Smooth muscle cell of the brain vasculature (primary cell): ENCODE results near the gene NAMPT.

Experiments
- DNase-seq: peaks from one replicate; pipeline ENCODE4 v3.0.0-alpha.2; 2012; ENCODE audit warnings: low read depth, low spot score

NAMPT gene

DNA sequence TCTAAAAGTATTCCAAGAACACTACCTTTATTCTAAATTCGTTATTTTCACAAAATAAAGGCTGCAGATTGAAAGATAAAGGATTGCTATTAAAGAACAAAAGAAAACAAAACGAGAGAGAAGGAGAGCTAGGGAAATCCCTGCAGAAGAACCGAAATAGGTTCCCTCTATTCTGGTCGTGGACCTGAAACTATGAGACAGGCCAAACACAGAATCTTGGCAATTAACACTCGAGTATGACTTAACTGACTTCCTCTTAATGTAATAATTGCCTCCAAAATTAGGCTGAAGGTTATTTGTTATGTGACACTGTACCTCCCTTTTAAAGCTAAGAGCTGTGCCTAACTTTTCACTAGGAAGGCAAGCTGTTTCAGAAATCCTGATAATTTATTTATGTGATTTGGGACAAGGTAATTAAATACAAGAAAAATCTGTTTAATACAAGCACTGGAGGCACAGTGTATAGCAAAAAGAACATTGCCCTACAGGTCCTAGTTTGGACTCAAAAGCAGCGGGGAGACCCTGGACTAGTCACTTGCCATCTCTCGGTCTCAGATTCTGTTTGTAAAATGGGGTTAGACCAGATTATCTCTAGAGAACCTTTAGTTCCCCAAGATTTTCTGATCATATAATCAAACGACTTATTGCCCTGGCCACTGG is 11.6 kb downstream of the NAMPT start:
- DNase-seq, result no peak

DNA sequence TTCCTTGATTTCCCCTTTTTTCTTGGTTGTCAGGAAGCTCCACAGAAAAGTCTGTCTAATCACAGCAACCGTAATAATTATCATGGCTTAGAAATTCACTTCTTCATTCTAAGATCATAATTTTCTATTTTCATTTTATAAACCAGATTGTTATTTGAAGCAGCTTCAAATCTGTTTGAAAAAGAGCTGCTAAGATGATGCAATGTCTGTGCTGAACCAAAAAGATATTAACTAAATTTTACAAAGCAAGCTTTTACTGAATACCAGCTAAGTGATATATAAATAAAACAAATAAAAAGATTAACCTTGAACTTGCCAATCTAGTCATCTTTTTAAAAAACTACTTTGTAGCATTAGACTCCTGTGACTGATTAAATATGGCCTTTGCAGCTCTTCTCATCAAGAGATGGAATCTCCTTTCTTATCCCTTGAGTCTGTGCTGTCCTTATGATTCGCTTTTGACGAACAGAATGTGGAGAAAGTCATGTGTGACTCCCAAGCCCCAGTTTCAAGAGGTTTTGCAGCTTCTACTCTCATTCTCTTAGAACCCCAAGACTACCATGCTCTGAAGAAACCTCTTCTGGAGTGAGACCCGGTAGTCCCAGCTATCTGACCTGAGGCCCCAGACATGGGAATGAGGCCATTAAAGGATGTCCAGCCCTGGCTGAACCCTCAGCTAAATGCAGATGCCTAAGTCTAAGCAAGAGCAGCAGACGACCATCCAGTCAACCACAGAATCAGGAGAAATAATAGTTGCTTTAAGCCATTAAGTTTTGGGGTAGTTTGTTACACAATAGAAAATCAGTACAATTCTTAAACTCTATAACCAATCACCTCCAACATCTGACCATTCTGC is 14.4 kb downstream of the NAMPT start:
- no peak for DNase-seq

DNA sequence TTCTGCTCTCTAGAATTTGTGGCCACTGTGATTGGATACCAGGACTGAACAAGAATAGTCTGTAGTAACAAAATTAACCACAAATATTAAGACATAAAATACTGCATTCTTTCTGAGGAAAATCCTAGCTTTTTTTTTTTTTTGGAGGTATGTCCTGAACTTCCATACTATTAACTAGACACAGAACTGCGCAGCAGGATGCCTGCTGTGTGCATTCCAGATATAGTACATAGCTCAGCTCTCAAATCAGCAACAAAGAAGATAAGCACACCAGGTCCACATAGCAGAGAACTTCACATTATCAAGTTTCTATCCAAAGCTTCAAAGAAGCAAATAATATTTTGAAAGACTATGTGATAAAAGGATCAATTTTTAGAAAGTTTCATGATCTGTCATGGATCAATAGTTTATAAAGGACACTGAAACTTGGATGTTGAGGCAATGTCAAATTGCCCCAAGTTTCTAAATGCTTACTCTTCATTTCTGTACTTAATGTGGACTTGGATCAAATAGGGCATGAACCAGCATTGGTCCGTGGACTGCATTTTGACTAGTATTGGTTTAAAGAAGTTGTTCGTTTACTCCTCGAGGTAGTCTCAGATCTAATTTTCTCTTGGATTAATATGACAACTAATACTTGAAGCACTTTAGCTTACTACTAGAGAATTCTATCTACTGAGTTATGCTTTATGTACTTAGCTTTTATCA is 15.4 kb downstream of the NAMPT start:
- DNase-seq, result no peak

DNA sequence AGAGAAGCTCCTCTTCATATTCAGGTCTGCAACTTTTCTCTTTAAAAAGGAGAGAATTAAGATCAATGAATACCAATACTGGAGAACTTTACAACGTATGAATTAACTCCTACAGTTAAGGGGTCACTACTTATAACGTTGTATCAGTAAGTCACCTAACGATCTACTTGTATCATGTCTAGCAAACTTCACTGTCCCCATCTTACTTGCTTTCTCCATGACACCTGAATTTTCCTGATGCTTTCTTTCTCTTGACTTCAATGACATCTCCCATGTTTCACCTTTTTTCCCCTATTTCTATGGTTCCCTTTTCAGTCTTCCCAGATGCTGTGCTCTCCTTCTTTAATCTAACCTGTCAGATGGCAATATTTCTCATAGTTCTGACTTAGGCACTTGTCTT is 19.6 kb downstream of the NAMPT start:
- DNase-seq, result no peak

GRCh38 chr7:106262221-106262881 is 22.4 kb downstream of the NAMPT start:
- DNase-seq, result no peak

DNA sequence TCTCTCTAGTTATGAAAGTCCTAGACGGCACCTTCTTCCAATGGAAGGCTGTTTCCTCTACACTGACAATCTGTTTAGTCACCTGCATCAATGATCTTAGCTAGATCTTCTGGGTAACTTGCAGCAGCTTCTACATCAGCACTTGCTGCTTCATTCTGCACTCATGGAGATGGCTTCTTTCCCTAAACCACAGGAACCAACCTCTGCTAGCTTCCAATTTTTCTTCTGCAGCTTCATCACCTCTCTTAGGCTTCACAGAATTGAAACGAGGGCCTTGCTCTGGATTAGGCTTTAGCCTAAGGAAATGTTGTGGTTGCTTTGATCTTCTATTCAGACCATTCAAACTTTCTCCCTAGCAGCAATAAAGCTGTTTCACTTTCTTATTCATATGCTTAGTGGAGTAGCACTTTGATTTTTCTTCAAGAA is 24.6 kb downstream of the NAMPT start:
- no peak for DNase-seq

DNA sequence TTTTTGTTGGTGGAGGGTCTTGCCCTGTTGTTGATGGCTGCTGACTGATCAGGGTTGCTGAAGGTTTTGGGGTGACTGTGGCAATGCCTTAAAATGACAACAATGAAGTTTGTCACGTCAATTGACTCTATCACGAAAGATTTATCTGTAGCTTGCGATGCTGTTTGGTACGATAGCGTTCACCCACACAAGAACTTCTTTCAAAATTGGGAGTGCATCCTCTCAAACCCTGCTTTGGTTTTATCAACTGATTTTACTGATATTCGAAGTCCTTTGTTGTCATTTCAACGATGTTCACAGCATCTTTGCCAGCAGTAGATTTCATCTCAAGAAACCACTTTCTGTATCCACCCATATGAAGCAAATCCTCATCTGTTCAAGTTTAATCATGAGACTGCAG is 26.0 kb downstream of the NAMPT start:
- no peak for DNase-seq

DNA sequence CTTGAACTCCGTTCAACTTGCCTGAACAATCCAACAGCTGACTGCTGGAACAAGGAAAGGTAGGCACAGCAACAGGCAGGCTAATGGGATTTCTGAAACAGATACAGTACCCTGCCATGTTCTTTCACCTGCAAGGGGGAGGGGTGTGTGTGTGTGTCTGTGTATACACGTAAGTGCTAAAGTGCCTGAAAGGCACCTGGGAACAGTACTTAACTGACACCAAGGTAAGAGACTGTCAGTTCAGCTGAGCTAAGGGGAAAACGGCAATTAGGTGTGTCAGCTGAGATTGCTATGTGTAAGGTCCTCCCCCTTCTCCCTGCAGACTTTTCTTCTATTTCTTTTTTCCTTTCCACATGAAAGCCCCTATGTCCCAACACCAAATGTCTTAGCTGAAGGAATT is 27.0 kb downstream of the NAMPT start:
- no peak for DNase-seq

- DNase-seq, result no peak
These were observed 28.6 kb downstream of the NAMPT start for GRCh38 chr7:106256144-106256543.

GRCh38 chr7:106255246-106255645 is 29.5 kb downstream of the NAMPT start:
- DNase-seq, result no peak

GRCh38 chr7:106254525-106255116 is 30.2 kb downstream of the NAMPT start:
- no peak for DNase-seq

- DNase-seq, result no peak
These were observed 32.2 kb downstream of the NAMPT start for GRCh38 chr7:106252568-106252967.

DNA sequence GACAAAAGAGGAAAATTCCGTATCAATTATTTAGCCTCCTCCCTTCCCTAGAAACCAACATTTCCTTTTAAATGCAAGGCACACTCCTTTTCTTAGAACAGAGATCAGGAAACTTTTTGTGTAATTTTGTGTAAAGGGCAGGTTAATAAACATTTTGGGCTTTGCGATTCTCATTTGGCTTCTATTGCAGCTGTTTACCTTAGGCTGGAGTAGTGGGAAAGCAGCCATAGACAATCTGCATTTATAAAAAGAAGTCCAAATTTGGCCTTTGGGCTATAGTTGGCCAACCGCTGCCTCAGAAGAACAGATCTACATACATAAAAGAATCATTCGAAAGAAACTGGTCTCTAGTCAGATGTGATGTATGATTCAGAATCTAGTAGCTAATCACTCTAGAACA is 35.3 kb downstream of the NAMPT start:
- no peak for DNase-seq

- DNase-seq, result no peak
These were observed 36.2 kb downstream of the NAMPT start for GRCh38 chr7:106248600-106248999.

- DNase-seq, result no peak
These were observed 36.9 kb downstream of the NAMPT start for GRCh38 chr7:106247841-106248240.

DNA sequence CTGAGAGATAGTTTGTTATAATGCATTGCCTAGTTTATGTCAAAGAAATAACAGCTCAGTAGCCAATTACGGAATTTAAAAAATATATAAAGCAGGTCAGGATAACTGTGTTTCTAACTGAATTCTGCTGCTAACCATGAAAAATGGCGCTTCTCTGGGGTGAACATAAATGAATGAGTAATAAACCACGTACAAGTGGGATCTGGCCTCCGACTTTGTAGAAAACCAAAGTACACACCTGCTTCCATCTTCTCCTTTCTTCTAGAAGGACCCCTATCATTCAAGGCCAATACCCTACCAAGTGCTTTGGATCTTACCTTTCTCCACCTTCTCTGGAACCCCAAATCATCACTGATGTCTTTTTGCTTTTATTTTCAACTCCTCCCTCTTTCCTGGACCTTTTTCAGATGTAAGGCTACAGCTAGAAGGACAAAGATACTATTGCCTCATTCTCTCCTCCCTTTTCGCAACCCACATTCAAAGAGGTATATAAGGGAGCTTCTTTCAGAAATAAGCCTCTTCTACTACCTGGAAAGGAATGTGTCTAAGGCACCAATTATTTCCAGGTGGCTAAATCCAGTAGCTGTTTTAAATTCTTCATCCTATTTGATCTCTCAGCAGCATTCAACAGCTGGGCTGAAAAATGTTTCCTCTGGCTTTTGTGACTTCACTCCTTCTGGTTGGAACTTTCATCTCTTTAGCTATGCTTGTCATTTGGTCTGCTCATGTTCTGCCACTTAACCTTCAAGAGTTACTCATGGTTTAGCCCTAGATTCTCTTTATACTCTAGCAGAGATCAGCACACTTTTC is 37.7 kb downstream of the NAMPT start:
- no peak for DNase-seq

- DNase-seq, result no peak
These were observed 40.9 kb downstream of the NAMPT start for GRCh38 chr7:106243893-106244292.

DNA sequence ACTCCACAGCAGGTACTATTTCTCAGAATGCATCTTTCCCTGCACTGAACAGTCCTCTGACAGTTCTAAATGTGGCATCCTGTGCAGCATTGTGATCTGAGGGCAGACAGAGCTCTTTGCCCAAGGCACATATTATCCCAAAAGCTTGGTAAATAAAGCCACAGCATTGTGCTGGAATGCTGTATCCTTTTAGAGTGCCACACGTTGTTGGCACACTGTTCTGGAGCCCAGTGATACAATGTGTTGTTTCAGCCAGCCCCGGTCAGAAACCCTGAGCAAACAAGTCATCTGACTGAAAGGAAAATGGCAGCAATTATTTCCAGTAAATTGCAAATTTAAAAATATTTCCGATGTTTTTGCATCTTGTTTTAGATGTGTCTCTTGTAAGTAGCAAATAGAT is 45.4 kb downstream of the NAMPT start:
- no peak for DNase-seq

GRCh38 chr7:106238830-106239229 is 46.0 kb downstream of the NAMPT start:
- no peak for DNase-seq

DNA sequence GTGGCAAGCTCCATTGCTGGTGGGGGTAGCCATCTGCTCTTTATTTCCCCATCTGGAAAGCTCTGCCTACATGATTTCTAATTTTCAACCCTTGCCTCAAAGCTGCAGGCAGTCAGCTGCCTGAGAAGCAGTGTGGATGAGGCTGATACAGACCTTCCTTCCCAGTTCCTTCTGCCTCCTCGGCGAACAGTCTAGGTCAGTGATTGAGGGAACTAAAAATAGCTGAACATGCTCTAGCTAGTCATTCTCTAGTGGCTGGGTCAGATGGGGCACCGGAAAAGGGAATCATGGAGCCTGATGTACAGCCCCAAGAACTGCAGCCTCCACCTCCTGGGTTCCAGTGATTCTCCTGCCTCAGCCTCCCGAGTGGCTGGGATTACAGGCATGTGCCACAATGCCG is 48.7 kb downstream of the NAMPT start:
- no peak for DNase-seq

DNA sequence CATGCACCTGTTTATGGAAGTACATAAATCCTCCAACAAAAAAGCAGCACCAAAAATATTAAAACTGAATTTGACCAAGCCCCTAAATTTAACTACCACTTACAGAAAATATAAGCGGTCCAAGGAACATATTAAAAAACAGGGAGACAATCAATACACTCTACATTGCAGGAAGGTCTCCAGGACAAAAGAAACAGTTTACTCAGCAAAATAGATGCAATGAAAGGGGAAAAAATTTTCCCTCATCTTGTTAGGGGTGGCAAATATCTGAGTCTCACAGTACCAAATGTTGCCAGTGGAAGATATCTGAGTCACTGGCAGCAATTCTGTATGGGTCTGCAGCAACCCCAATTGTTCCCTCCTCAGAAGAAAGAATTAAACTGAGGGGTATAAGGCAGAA is 50.4 kb downstream of the NAMPT start:
- DNase-seq, result no peak
